Breast epithelium (tissue), 3 donors: ENCODE data around the gene PCDH15.

Experiments used
- POLR2A ChIP-seq: fragments of 450-650 bp; IDR thresholded peaks from one replicate; pipeline ENCODE4 v1.6.1; 2016; ENCODE audit warnings: antibody characterized with exemption, mild to moderate bottlenecking, moderate library complexity
- POLR2AphosphoS5 ChIP-seq, 3 donors: sonication (generic); formaldehyde crosslinking; IDR thresholded peaks; one replicate each; pipeline ENCODE4 v1.6.1; 2017; ENCODE audit warnings: antibody characterized with exemption in 3 of 3
- TF ChIP-seq, protein P1 (sequence below), 3 donors: fragments of 450-650 bp; IDR thresholded peaks; one replicate each; pipeline ENCODE4 v1.5.1; 2016 to 2017; ENCODE audit warnings: antibody characterized with exemption in 3 of 3, mild to moderate bottlenecking in 3 of 3, moderate library complexity in 3 of 3

DNA sequence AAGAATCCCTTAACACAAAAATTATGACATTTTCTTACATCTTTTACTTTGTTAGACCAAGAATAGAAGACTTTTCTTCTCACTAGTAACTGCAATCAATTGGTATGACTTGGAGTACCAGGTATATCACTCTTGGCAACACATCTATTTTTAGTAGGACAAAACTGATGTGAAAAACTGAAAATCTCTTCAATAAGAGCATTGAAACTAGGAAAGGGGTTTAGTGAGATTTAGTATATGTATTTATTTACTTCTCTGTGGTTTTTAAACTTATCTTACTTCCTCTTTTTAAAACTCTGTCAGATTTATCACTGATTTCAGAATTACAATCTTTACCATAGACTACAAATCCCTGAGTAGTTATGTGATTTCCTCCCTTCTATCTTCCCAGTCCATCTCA, 366.2 kb downstream of the PCDH15 start:
- TF ChIP-seq, protein P1, sequence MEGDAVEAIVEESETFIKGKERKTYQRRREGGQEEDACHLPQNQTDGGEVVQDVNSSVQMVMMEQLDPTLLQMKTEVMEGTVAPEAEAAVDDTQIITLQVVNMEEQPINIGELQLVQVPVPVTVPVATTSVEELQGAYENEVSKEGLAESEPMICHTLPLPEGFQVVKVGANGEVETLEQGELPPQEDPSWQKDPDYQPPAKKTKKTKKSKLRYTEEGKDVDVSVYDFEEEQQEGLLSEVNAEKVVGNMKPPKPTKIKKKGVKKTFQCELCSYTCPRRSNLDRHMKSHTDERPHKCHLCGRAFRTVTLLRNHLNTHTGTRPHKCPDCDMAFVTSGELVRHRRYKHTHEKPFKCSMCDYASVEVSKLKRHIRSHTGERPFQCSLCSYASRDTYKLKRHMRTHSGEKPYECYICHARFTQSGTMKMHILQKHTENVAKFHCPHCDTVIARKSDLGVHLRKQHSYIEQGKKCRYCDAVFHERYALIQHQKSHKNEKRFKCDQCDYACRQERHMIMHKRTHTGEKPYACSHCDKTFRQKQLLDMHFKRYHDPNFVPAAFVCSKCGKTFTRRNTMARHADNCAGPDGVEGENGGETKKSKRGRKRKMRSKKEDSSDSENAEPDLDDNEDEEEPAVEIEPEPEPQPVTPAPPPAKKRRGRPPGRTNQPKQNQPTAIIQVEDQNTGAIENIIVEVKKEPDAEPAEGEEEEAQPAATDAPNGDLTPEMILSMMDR (IDR thresholded peaks at IDR 0.05): no peak
- TF ChIP-seq POLR2AphosphoS5 (IDR thresholded peaks at IDR 0.05) (no peak), POLR2A (no peak)
